H1 (cell line): ENCODE measurements around the gene PALM3. TPM values are rescaled to one million over a fixed set of nuclear protein-coding genes. Genes with fewer than 3 reads are reported as not detected.

Experiments
- CTCF ChIA-PET: fragments of 300-600 bp; sonication (Branson Sonifier 250); formaldehyde crosslinking; loops from one replicate; lab custom pipeline; 2021; ENCODE audit not compliant: partially characterized antibody; lab: Charles Lee
- POLR2A ChIA-PET: fragments of 300-600 bp; sonication (Branson Sonifier 250); formaldehyde crosslinking; loops from one replicate; lab custom pipeline; 2021; ENCODE audit warnings: inconsistent platforms; ENCODE audit not compliant: partially characterized antibody; lab: Charles Lee
- DNase-seq, 2 experiments: peaks; one replicate each; pipeline versions ENCODE4 v3.0.0 to v3.0.0-alpha.2; 2010 to 2022; ENCODE audit warnings: low spot score in 2 of 2, low read depth in 1 of 2, mixed read lengths in 1 of 2
- FAIRE-seq: peaks from 2 replicates; lab custom pipeline; 2011; peaks lifted over from hg19 to GRCh38; lab: Jason Lieb, UNC
- H2AFZ ChIP-seq: 2 replicates; pipeline ENCODE4 v1.8.1; 2012; ENCODE audit warnings: low read length, inconsistent platforms
- H2AK5ac ChIP-seq: 2 replicates; pipeline ENCODE4 v1.6.1; 2013; ENCODE audit warnings: low read depth, low read length
- H2BK120ac ChIP-seq: replicated peaks from 2 replicates; pipeline ENCODE3; 2013; ENCODE audit warnings: low read depth, low read length, inconsistent platforms
- H2BK12ac ChIP-seq: 2 replicates; pipeline ENCODE4 v1.6.1; 2013; ENCODE audit warnings: low read depth, low read length
- H2BK15ac ChIP-seq: 2 replicates; pipeline ENCODE4 v1.6.1; 2013; ENCODE audit warnings: low read length
- H2BK20ac ChIP-seq: 2 replicates; pipeline ENCODE4 v1.6.1; 2013; ENCODE audit warnings: low read length
- H2BK5ac ChIP-seq: 2 replicates; pipeline ENCODE4 v1.6.1; 2013; ENCODE audit warnings: low read depth, low read length
- H3K14ac ChIP-seq: 2 replicates; pipeline ENCODE4 v1.6.1; 2013; ENCODE audit warnings: inconsistent platforms; ENCODE audit not compliant: insufficient read length
- H3K18ac ChIP-seq: 2 replicates; pipeline ENCODE4 v1.6.1; 2013; ENCODE audit warnings: low read length; ENCODE audit errors: extremely low read depth
- H3K23ac ChIP-seq: 2 replicates; pipeline ENCODE4 v1.6.1; 2013; ENCODE audit warnings: inconsistent platforms; ENCODE audit not compliant: insufficient read length
- H3K23me2 ChIP-seq: 2 replicates; pipeline ENCODE4 v1.6.1; 2013; ENCODE audit warnings: low read depth, low read length
- H3K27ac ChIP-seq: 2 replicates; pipeline ENCODE4 v1.6.1; 2011; ENCODE audit warnings: low read depth, low read length, inconsistent platforms
- H3K27me3 ChIP-seq, 4 experiments: replicated peaks in 1 of 4; 1 replicate in 1 of 4; 2 replicates in 3 of 4; pipeline versions ENCODE4 v1.6.1 to v1.8.1; 2011 to 2013; ENCODE audit warnings: low read length in 3 of 4, mild to moderate bottlenecking in 3 of 4, inconsistent platforms in 2 of 4, mixed read lengths in 2 of 4, moderate library complexity in 1 of 4; ENCODE audit not compliant: control insufficient read depth in 3 of 4, insufficient read depth in 3 of 4; ENCODE audit errors: extremely low read depth in 1 of 4
- H3K36me3 ChIP-seq, 4 experiments: 2 replicates each; pipeline versions ENCODE4 v1.6.1 to v1.8.1; 2011 to 2013; ENCODE audit warnings: mild to moderate bottlenecking in 4 of 4, low read length in 3 of 4, moderate library complexity in 2 of 4, control low read depth in 1 of 4, inconsistent platforms in 1 of 4; ENCODE audit not compliant: insufficient read depth in 4 of 4, control insufficient read depth in 2 of 4
- H3K4ac ChIP-seq: replicated peaks from 2 replicates; pipeline ENCODE3; 2013; ENCODE audit warnings: low read length, low read depth, mixed read lengths, inconsistent platforms; ENCODE audit not compliant: insufficient read length
- H3K4me1 ChIP-seq, 4 experiments: replicated peaks in 1 of 4; 1 replicate in 1 of 4; 2 replicates in 3 of 4; pipeline versions ENCODE4 v1.6.1 to v1.8.1; 2011 to 2013; ENCODE audit warnings: low read length in 3 of 4, inconsistent platforms in 2 of 4, mixed read lengths in 1 of 4; ENCODE audit not compliant: insufficient read depth in 4 of 4, control insufficient read depth in 3 of 4
- H3K4me2 ChIP-seq, 2 experiments: 2 replicates each; pipeline versions ENCODE4 v1.6.1 to v1.8.1; 2011 to 2013; ENCODE audit warnings: low read depth in 2 of 2, low read length in 2 of 2, control low read depth in 1 of 2, inconsistent platforms in 1 of 2, mild to moderate bottlenecking in 1 of 2; ENCODE audit not compliant: insufficient read depth in 1 of 2
- H3K4me3 ChIP-seq, 4 experiments: fragments of 200-600, 300-600 bp in 1 of 4; sonication (generic), shearing (Covaris generic), sonication (Bioruptor Twin) in 1 of 4; 2 replicates each; pipeline versions ENCODE4 v1.5.1 to v1.8.1; 2011 to 2016; ENCODE audit warnings: low read length in 4 of 4, low read depth in 3 of 4, control low read depth in 2 of 4, inconsistent platforms in 2 of 4, mild to moderate bottlenecking in 2 of 4, mixed read lengths in 1 of 4, moderate library complexity in 1 of 4; ENCODE audit not compliant: insufficient read depth in 2 of 4; ENCODE audit errors: extremely low read depth in 1 of 4
- H3K56ac ChIP-seq: replicated peaks from 2 replicates; pipeline ENCODE3; 2013; ENCODE audit warnings: low read depth, mild to moderate bottlenecking, mixed read lengths, low read length, inconsistent platforms; ENCODE audit not compliant: insufficient read length
- H3K79me1 ChIP-seq: 2 replicates; pipeline ENCODE4 v1.6.1; 2013; ENCODE audit warnings: low read depth, low read length, control low read depth
- H3K79me2 ChIP-seq, 2 experiments: 2 replicates each; pipeline versions ENCODE4 v1.6.1 to v1.8.1; 2012 to 2013; ENCODE audit warnings: low read length in 2 of 2, mild to moderate bottlenecking in 2 of 2, inconsistent platforms in 1 of 2; ENCODE audit not compliant: insufficient read depth in 2 of 2, control insufficient read depth in 1 of 2
- H3K9ac ChIP-seq, 4 experiments: replicated peaks in 1 of 4; 1 replicate in 1 of 4; 2 replicates in 3 of 4; pipeline versions ENCODE4 v1.6.1 to v1.8.1; 2011 to 2013; ENCODE audit warnings: low read depth in 3 of 4, low read length in 3 of 4, control low read depth in 2 of 4, mild to moderate bottlenecking in 2 of 4, moderate library complexity in 2 of 4, inconsistent platforms in 1 of 4; ENCODE audit errors: extremely low read depth in 1 of 4
- H3K9me3 ChIP-seq, 2 experiments: 2 replicates each; pipeline versions ENCODE4 v1.6.1 to v1.8.1; 2012 to 2013; ENCODE audit warnings: mild to moderate bottlenecking in 2 of 2, moderate library complexity in 2 of 2, control low read depth in 1 of 2, inconsistent platforms in 1 of 2, low read depth in 1 of 2, low read length in 1 of 2, mixed read lengths in 1 of 2; ENCODE audit not compliant: insufficient read depth in 2 of 2
- H4K20me1 ChIP-seq, 2 experiments: replicated peaks in 1 of 2; 2 replicates each; pipeline versions ENCODE3 to v1.8.1; 2011 to 2013; ENCODE audit warnings: inconsistent platforms in 2 of 2, low read length in 2 of 2, mild to moderate bottlenecking in 1 of 2; ENCODE audit not compliant: insufficient read depth in 2 of 2, control insufficient read depth in 1 of 2
- H4K5ac ChIP-seq: 2 replicates; pipeline ENCODE4 v1.6.1; 2013; ENCODE audit warnings: low read length, low read depth, mixed read lengths, inconsistent platforms; ENCODE audit not compliant: insufficient read length
- H4K8ac ChIP-seq: 2 replicates; pipeline ENCODE4 v1.8.0; 2013; ENCODE audit warnings: mild to moderate bottlenecking, moderate library complexity, low read length, inconsistent platforms; ENCODE audit not compliant: insufficient read depth; ENCODE audit errors: extremely low read depth
- H4K91ac ChIP-seq: replicated peaks from 2 replicates; pipeline ENCODE3; 2013; ENCODE audit warnings: low read length, mixed read lengths, inconsistent platforms; ENCODE audit not compliant: insufficient read length
- BCL11A ChIP-seq, 2 experiments: IDR thresholded peaks; one replicate each; pipeline ENCODE4 v1.6.1; 2011; ENCODE audit warnings: low read depth in 2 of 2, low read length in 2 of 2, mild to moderate bottlenecking in 2 of 2
- CBX5 ChIP-seq: fragments of 300-800, 300-1000 bp; sonication (generic); IDR thresholded peaks from 2 replicates; pipeline ENCODE4 v1.7.1; 2016; ENCODE audit warnings: antibody characterized with exemption, low read length, low read depth
- CHD1 ChIP-seq: IDR thresholded peaks from 2 replicates; pipeline ENCODE4 v1.6.1; 2012; ENCODE audit warnings: low read depth, low read length, improper control_type of control experiment
- CHD2 ChIP-seq: IDR thresholded peaks from 2 replicates; pipeline ENCODE4 v1.6.1; 2012; ENCODE audit warnings: low read length, improper control_type of control experiment
- NANOG ChIP-seq: IDR thresholded peaks from 2 replicates; pipeline ENCODE4 v1.6.1; 2011; ENCODE audit warnings: low read length, low read depth, mild to moderate bottlenecking, inconsistent platforms; ENCODE audit not compliant: insufficient read depth, poor library complexity, severe bottlenecking
- WGBS, 2 experiments: shearing (Covaris generic) in 1 of 2; methylation state at CpG; one replicate each; pipeline versions ENCODE4 v1.1.6 to v1.1.7; 2013 to 2015; ENCODE audit warnings: low lambda C conversion rate in 2 of 2, mixed read lengths in 2 of 2, inconsistent platforms in 1 of 2, low coverage in 1 of 2, missing lambda C conversion rate in 1 of 2; ENCODE audit not compliant: insufficient replicate concordance in 2 of 2, insufficient coverage in 1 of 2, insufficient read length in 1 of 2; ENCODE audit errors: extremely low coverage in 1 of 2, missing lambda C conversion rate in 1 of 2; 5-methylcytosine and 5-hydroxymethylcytosine counted together
- long read RNA-seq, 2 experiments: library from RNA in 1 of 2; library from capped mRNA in 1 of 2; stranded (forward); transcript quantifications; one replicate each; pipeline ENCODE4 v2.0.0, GENCODE V29; 2021; ENCODE audit warnings: inconsistent platforms in 1 of 2
- polyA minus RNA-seq, 3 experiments: library from RNA; depleted of rRNA, polyadenylated mRNA; stranded (reverse); fragments of >200 nt; gene quantifications; 1 replicate in 2 of 3; 2 replicates in 1 of 3; pipeline ENCODE4 v1.2.3, GENCODE V29; 2011
- polyA plus RNA-seq, 7 experiments: library from polyadenylated mRNA; depleted of rRNA in 3 of 7; stranded (reverse) in 5 of 7; unstranded in 2 of 7; fragments of >200 nt in 5 of 7; fragments of 200-250 nt in 2 of 7; gene quantifications; 1 replicate in 5 of 7; 2 replicates in 1 of 7; 4 replicates in 1 of 7; pipeline versions ENCODE4 v1.2.1 to v1.2.3, GENCODE V29; 2011 to 2013; ENCODE audit warnings: missing spikeins in 2 of 7, mixed read lengths in 2 of 7
- total RNA-seq: library from RNA; stranded (reverse); fragmentation: NEBNext Ultra II Directional; extraction: Animal tissue kit (Norgen Biotek cat#: 25700); gene quantifications from 2 replicates; pipeline ENCODE4 v1.2.1, GENCODE V29; 2021

Gene PALM3, protein sequence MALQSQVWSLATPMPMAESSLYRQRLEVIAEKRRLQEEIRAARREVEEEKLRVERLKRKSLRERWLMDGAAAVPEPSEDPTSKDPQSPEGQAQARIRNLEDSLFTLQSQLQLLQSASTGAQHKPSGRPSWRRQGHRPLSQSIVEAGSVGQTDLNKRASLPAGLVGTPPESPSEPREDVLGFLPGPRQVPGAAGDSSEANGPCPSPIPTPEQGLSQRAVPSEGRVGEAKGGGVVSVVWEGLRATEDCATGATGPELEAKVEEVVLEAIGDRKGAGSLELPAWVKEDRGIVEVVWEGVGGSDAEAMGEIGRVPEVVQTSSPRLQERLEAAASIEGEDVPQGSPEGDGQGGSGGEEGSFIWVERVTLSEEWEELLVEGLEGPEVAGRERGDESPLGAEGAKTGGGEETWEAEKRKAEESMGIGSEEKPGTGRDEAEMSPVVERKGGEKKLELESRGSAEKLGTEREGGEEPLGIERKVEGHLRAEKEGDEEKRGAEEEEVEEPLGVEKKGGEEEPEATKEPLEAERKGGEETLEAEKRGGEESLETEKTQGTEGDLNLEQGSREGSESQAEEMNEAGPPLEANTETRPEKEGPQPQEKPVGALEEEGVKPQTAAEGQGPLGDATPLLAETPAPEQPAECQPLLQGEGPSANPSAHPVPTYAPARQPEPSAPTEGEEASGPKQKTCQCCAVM
- 31.3 and 33.1 TPM in 2 replicates for total RNA-seq
- polyA plus RNA-seq (2011; rRNA removed), result 5.8 and 12.1 TPM in 2 replicates
- 21.0 TPM for polyA plus RNA-seq (2011; cell fraction: cytosol; rRNA removed)
- polyA plus RNA-seq (2011; cell fraction: nucleus; rRNA removed), result 11.7 TPM
- 26.0 to 38.6 TPM (median 32.7 TPM) in 4 replicates for polyA plus RNA-seq (2012, experiment 1 of 2)
- polyA plus RNA-seq (2012, experiment 2 of 2), result 10.6 TPM
- 18.2 TPM for polyA plus RNA-seq (2013, experiment 1 of 2)
- polyA plus RNA-seq (2013, experiment 2 of 2), result 18.3 TPM
- polyA minus RNA-seq (2011; rRNA and poly(A)+ RNA removed), result 3.2 and 3.3 TPM in 2 replicates
- 6.1 TPM for polyA minus RNA-seq (2011; cell fraction: cytosol; rRNA and poly(A)+ RNA removed)
- 4.0 TPM for polyA minus RNA-seq (2011; cell fraction: nucleus; rRNA and poly(A)+ RNA removed)
- long read RNA-seq, experiment 1, partial matches to known transcripts, result 0 of 8 reads
- long read RNA-seq, experiment 1, other reads (novel, unspliced or antisense), result 8 of 8 reads
- long read RNA-seq, experiment 2, partial matches to known transcripts, result 0 of 12 reads
- long read RNA-seq, experiment 2, other reads (novel, unspliced or antisense), result 12 of 12 reads

DNA sequence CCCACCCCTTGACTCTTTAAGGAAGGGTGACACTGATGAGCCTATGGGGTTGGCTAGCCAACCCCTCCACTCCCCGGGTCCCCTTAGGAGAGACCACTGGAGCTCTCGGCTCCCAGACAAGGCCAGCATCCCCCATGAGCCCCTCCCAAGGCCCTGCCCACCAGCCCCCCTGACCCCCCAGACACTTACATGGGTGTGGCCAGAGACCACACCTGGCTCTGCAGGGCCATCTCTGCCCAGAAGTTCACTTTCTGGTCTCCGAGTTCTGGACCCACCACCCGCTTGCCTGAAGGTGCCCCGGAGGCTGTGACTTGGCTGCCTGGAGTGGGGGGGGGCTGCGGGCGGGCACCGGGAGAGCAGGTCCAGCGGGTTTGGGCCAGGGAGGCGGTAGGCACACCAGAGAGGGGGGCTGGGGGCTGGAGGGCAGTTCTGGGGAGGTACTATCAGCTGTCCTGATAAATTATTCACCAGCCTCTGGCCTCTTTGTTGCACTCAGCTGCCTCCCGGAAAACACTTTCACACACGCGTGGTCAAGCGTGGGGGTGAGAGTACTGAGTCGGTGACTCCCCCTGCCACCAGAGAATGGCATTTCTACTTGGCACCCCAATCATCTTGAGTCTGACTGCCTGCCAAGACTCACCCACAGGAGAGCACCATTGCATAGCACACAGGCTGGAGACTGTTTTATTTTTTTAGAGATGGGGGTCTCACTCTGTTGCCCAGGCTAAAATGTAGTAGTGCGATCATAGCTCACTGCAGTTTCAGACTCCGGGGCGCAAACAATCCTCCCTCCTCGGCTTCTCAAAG is at the start of gene PALM3:
TSS of gene PALM3 (minus strand) at position 326 of the 807 bp plus-strand sequence. CDS start at position 230, 96 bp downstream.
- DNase-seq (no peak), FAIRE-seq (no peak)
- no peak within 1 kb of the TSS for H3K14ac ChIP-seq
- POLR2A ChIA-PET, result interaction anchor here (0.7 to 1.4 kb wide), 2 partner anchors 9 to 19 kb away, joined by 3 to 4 read pairs; no protein-coding TSS in a partner anchor
- H2BK120ac ChIP-seq, result no peak within 1 kb of the TSS
- H2AFZ ChIP-seq, result 0 out of 2 replicates have a peak within 1 kb of the TSS, but pooled peaks have one; percentile 70
- H4K5ac ChIP-seq, result no peak within 1 kb of the TSS
- peak within 1 kb of the TSS; percentile 32 for H3K18ac ChIP-seq
- H4K91ac ChIP-seq, result peak within 1 kb of the TSS; percentile 55
- H2BK5ac ChIP-seq, result no peak within 1 kb of the TSS; the same call in 1 of the 2 replicates
- no peak within 1 kb of the TSS for H3K4me2 ChIP-seq
- peaks cover 5 to 18% (median 14%) of the 10 kb centered on the region in 4 experiments for H3K27me3 ChIP-seq
- H3K79me2 ChIP-seq, result no peaks in the 10 kb centered on the region
- no peaks in the 10 kb centered on the region for H3K79me1 ChIP-seq
- H3K9me3 ChIP-seq, result no peaks in the 10 kb centered on the region
- H3K36me3 ChIP-seq, result no peaks in the 10 kb centered on the region
- no peak within 1 kb of the TSS for H3K56ac ChIP-seq
- H4K8ac ChIP-seq, result peak within 1 kb of the TSS; percentile 72; the same call in 1 of the 2 replicates
- H3K23ac ChIP-seq, result no peak within 1 kb of the TSS
- no peak within 1 kb of the TSS for H3K4me3 ChIP-seq
- H3K27ac ChIP-seq, result no peak within 1 kb of the TSS
- H3K9ac ChIP-seq, result no peak within 1 kb of the TSS
- H3K4ac ChIP-seq, result peak within 1 kb of the TSS; percentile 23
- no peak within 1 kb of the TSS for H2AK5ac ChIP-seq
- peak within 1 kb of the TSS; percentile 72; the same call in 1 of the 2 replicates for H2BK20ac ChIP-seq
- peaks cover 0 to 2% of the 10 kb centered on the region in 2 experiments for H4K20me1 ChIP-seq
- 0 out of 2 replicates have a peak within 1 kb of the TSS, but pooled peaks have one; percentile 17 for H2BK12ac ChIP-seq
- WGBS, 2 experiments, result 81% methylated on average over 16 of the region's 19 CpGs; no CpG with 5 or more reads in 1 of the 2 experiments
- CTCF ChIA-PET, result interaction anchor here (0.7 to 7.3 kb wide), 8 partner anchors 9 to 179 kb away, joined by 3 to 103 read pairs (median 40); partner anchors contain the start of genes C19orf67 and MISP3
- H3K4me1 ChIP-seq, result peaks cover 0 to 8% (median 3%) of the 10 kb centered on the region in 4 experiments; a peak in 4 of 7 replicates
- peaks cover 10% of the 10 kb centered on the region; the same call in 1 of the 2 replicates for H3K23me2 ChIP-seq
- peak within 1 kb of the TSS; percentile 97 for H2BK15ac ChIP-seq
- no peak for TF ChIP-seq CBX5
- no peak for TF ChIP-seq CHD1
- TF ChIP-seq NANOG, result no peak
- no peak for TF ChIP-seq BCL11A (IDR thresholded peaks at IDR 0.05; ENCODE audit: low read depth in 2 of 2, low read length in 2 of 2)
- TF ChIP-seq CHD2, result no peak
